ENCODE results near the gene ABCC11.

Gene ABCC11

DNA sequence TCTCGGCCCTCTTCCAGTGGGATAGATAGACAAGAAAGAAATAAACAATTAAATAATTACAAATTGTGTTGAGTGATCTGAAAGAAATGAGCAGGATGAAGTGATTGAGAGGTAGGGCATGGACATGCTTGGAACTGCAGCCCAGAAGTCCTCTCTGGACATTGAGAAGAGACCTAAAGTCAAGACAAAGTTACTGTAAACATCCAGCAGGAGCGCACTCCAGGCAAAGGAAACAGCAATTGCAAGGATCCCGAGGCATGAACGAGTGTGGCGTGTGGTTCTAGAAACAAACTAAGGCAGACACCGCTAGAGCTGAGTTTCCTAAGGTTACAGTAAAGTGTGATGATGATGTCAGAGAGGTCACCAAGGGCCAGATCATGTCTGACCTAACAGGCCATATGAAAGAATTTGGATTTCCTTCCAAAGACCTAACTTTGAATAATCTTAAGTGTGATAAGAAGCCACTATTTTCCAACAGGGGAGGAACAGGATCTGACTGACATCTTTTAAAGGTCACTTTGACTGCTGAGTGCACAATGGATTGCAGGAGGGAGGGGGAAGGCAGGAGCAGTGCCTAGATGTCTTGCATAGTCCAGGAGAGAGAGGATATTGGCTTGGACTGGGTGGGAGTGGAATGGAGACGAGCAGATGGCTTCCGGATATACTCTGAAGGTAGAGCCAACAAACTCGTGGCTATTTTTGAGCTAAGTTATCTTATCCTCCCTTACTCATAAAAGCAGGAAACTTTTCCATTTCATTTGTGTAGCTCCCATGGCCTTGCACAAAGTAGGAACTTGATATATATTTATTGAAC lies 110.6 kb downstream of the ABCC11 start:
- no peak overlapping the region for H3K4me3 ChIP-seq (ENCODE audit: low read depth, low read length)
- TF ChIP-seq, protein P1, sequence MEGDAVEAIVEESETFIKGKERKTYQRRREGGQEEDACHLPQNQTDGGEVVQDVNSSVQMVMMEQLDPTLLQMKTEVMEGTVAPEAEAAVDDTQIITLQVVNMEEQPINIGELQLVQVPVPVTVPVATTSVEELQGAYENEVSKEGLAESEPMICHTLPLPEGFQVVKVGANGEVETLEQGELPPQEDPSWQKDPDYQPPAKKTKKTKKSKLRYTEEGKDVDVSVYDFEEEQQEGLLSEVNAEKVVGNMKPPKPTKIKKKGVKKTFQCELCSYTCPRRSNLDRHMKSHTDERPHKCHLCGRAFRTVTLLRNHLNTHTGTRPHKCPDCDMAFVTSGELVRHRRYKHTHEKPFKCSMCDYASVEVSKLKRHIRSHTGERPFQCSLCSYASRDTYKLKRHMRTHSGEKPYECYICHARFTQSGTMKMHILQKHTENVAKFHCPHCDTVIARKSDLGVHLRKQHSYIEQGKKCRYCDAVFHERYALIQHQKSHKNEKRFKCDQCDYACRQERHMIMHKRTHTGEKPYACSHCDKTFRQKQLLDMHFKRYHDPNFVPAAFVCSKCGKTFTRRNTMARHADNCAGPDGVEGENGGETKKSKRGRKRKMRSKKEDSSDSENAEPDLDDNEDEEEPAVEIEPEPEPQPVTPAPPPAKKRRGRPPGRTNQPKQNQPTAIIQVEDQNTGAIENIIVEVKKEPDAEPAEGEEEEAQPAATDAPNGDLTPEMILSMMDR (IDR thresholded peaks at IDR 0.05; ENCODE audit: insufficient read depth, low read depth, low read length, missing control alignments), result no peak
- DNase-seq (ENCODE audit: low read depth), result no peak

DNA sequence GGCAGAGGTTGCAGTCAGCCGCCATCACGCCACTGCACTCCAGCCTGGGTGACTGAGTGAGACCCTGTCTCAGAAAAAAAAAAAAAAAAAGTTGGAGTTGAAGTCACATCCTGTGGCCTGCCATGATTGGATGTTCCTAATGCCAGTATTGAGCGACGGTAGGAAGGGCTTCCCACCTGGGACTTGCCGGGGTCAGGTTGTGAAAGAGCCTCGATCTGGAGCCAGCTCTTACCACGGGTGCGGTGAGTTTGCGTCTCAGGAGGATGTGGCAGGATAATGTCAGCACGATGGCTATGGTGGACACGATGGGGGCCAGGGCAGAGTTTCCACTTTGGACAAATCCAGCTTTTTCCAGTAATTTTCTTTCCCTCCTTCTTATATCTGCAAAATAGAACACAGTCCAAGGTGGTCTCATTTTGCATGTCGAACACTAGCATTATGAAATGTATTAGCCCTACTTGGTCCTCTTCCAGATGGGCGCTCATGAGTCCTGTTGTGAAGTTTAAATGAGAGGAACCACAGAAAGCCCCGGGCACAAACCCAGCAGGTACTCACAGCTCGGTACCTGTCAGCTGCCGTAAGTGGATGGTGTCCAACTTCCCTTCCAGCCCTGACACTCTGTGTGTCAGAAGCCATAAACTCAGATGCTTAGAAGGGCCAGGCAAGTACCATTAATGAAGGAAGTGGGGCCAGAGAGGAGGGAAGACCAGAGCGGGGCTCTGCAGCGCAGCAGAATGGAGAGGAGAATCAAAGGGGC lies 113.7 kb downstream of the ABCC11 start:
- no peak for DNase-seq (ENCODE audit: low read depth)
- H3K4me3 ChIP-seq (ENCODE audit: low read depth, low read length), result no peak overlapping the region
- TF ChIP-seq, protein P1 (IDR thresholded peaks at IDR 0.05; ENCODE audit: insufficient read depth, low read depth, low read length, missing control alignments), result no peak

- DNase-seq (ENCODE audit: low read depth), result no peak
- TF ChIP-seq, protein P1 (IDR thresholded peaks at IDR 0.05; ENCODE audit: insufficient read depth, low read depth, low read length, missing control alignments), result no peak
- no peak overlapping the region for H3K4me3 ChIP-seq (ENCODE audit: low read depth, low read length)
These were observed 114.6 kb downstream of the ABCC11 start for GRCh38 chr16:48132696-48133095.

- DNase-seq (ENCODE audit: low read depth), result no peak
- H3K4me3 ChIP-seq (ENCODE audit: low read depth, low read length), result no peak overlapping the region
- TF ChIP-seq, protein P1 (IDR thresholded peaks at IDR 0.05; ENCODE audit: insufficient read depth, low read depth, low read length, missing control alignments), result no peak
These were observed 116.0 kb downstream of the ABCC11 start for GRCh38 chr16:48131201-48131935.

DNA sequence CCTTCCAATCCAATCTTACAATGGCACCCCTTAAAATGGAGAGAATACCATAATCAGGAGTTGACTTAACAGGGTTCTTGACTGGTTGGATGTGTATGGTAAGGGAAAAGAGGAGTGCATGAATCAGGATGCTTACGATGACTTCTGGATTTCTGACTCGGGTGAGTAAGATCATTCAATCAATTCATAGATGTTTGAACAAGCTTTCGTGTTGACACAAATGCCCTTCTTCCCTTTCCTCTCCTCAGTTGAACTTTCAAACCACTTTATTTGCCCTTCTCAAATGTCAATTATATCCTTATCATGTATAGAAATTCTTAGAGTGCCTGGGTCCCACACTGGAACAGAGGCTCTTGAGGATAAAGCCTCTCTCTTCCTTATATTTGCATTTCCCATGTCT lies 117.4 kb downstream of the ABCC11 start:
- TF ChIP-seq, protein P1 (IDR thresholded peaks at IDR 0.05; ENCODE audit: insufficient read depth, low read depth, low read length, missing control alignments), result no peak
- H3K4me3 ChIP-seq (ENCODE audit: low read depth, low read length), result no peak overlapping the region
- DNase-seq (ENCODE audit: low read depth), result no peak

DNA sequence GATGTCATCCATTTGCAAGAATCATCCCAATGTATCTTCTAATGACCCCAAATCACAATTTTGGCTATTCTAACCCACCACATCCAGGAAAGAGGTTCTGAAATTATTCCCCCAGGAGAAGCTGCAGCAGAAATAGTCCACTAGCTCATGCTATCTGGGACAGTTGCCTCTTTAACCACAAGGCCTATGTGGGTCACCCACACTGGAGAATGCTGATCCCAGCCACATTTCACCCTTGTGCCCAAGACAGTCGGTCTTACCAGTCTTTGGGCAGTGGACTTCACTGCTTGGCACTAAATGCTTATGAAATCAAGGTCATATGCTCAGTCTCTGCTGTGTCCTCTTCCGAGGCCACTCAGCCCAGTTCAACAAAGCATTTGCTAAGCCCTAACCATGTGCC lies 118.6 kb downstream of the ABCC11 start:
- no peak for DNase-seq (ENCODE audit: low read depth)
- H3K4me3 ChIP-seq (ENCODE audit: low read depth, low read length), result no peak overlapping the region
- TF ChIP-seq, protein P1 (IDR thresholded peaks at IDR 0.05; ENCODE audit: insufficient read depth, low read depth, low read length, missing control alignments), result no peak

All from GM12865 (cell line).